Measurements from ENCODE around the gene SERPINB7.

The SERPINB7 gene

GRCh38 chr18:63775166-63775730 lies at the start of gene SERPINB7:
SERPINB7 (plus strand) TSS chr18:63775418; CDS start chr18:63782373, 6,955 bp downstream.
- no peak for DNase-seq (ENCODE audit: low spot score)
- TF ChIP-seq CTCF (IDR thresholded peaks at IDR 0.05; ENCODE audit: extremely low read depth, missing control alignments), result no peak

GRCh38 chr18:63725682-63726480 lies 49.3 kb upstream of the SERPINB7 start:
- no peak for DNase-seq (ENCODE audit: low spot score)
- TF ChIP-seq CTCF (IDR thresholded peaks at IDR 0.05; ENCODE audit: extremely low read depth, missing control alignments), result no peak

GRCh38 chr18:63730773-63731172 lies 44.4 kb upstream of the SERPINB7 start:
- no peak for TF ChIP-seq CTCF (IDR thresholded peaks at IDR 0.05; ENCODE audit: extremely low read depth, missing control alignments)
- no peak for DNase-seq (ENCODE audit: low spot score)

- DNase-seq (ENCODE audit: low spot score), result no peak
- TF ChIP-seq CTCF (IDR thresholded peaks at IDR 0.05; ENCODE audit: extremely low read depth, missing control alignments), result no peak
These were observed 44.0 kb upstream of the SERPINB7 start for GRCh38 chr18:63731215-63731614.

GRCh38 chr18:63736876-63737275 lies 38.3 kb upstream of the SERPINB7 start:
- no peak for DNase-seq (ENCODE audit: low spot score)
- TF ChIP-seq CTCF (IDR thresholded peaks at IDR 0.05; ENCODE audit: extremely low read depth, missing control alignments), result no peak

- no peak for DNase-seq (ENCODE audit: low spot score)
- TF ChIP-seq CTCF (IDR thresholded peaks at IDR 0.05; ENCODE audit: extremely low read depth, missing control alignments), result no peak
These were observed 33.4 kb upstream of the SERPINB7 start for GRCh38 chr18:63741769-63742168.

- TF ChIP-seq CTCF (IDR thresholded peaks at IDR 0.05; ENCODE audit: extremely low read depth, missing control alignments), result no peak
These were observed 28.2 kb upstream of the SERPINB7 start for GRCh38 chr18:63747006-63747405.

More at GRCh38 chr18:63747006-63747405, 28.2 kb upstream of the SERPINB7 start:
- no peak for DNase-seq (ENCODE audit: low spot score)

Data from GM20000 (cell line).